ENCODE measurements around the gene PBX3. TPM values are rescaled to one million over a fixed set of nuclear protein-coding genes. Genes with fewer than 3 reads are reported as not detected.

The PBX3 gene
- total and polyA plus RNA-seq, 2 donors (not counting 1 experiment from before 2014, with no cell fraction given): 35.8 to 51.8 TPM

DNA sequence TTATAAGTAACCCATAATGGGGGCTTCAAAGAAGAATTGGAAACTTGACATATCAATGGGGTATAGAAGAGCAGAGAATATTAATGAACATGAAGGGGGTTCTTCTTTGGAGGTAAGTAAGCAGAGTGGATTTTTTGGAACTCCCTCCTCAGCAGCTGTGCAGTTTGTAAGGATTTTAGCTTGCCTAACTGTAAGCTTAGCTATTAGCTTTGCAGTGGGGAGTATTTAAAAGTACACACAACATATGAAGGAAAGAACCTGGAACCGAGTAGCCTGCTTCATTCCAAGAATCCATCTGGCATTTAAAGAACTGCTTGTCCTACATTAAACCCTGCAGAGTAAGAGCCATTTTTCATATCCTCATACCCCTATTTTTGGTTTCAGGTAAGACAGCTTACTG, 2.2 kb upstream of the PBX3 start:
- Histone ChIP-seq H2AFZ (ENCODE audit: low read length) (no peak overlapping the region), H3K36me3 (ENCODE audit: control insufficient read depth, insufficient read depth, low read length) (no peaks in the 10 kb centered on the region), H3K4me2 (ENCODE audit: extremely low read depth, insufficient read depth, low read length) (peak overlapping the region; percentile 93), H4K20me1 (ENCODE audit: control insufficient read depth, extremely low read depth, insufficient read depth, low read length) (no peaks in the 10 kb centered on the region), H3K9ac (ENCODE audit: insufficient read depth, low read length) (no peak overlapping the region), H3K27me3 (ENCODE audit: control insufficient read depth, insufficient read depth, low read length) (no peaks in the 10 kb centered on the region), H3K4me1 (ENCODE audit: control insufficient read depth, extremely low read depth, insufficient read depth, low read length) (peaks cover 6% of the 10 kb centered on the region), H3K27ac (ENCODE audit: insufficient read depth, low read length) (peak overlapping the region; percentile 85), H3K79me2 (ENCODE audit: control insufficient read depth, insufficient read depth, low read length) (peaks cover 26% of the 10 kb centered on the region), H3K9me3 (ENCODE audit: control insufficient read depth, insufficient read depth, low read depth, low read length) (no peaks in the 10 kb centered on the region), H3K4me3 (replicated peaks in 1 of 4; ENCODE audit: control extremely low read depth in 1 of 4, insufficient read depth in 1 of 4, low read depth in 3 of 4, low read length in 4 of 4) (peak overlapping the region in 1 of 4 experiments; percentile 71)
- peak in 1 of 2 donors; percentile 60 for DNase-seq (ENCODE audit: low read depth in 2 of 2)
- TF ChIP-seq EZH2 (IDR thresholded peaks at IDR 0.05; ENCODE audit: low read length, missing control alignments) (no peak), CTCF (conservative IDR thresholded peaks at IDR 0.05 in 1 of 2, IDR thresholded peaks at IDR 0.05 in 1 of 2; ENCODE audit: low read depth in 1 of 2, low read length in 2 of 2) (no peak)

GRCh38 chr9:125745682-125746016, 1.5 kb upstream of the PBX3 start:
- Histone ChIP-seq H3K4me3 (replicated peaks in 1 of 4; ENCODE audit: control extremely low read depth in 1 of 4, insufficient read depth in 1 of 4, low read depth in 3 of 4, low read length in 4 of 4) (peak overlapping the region; percentile 59 to 71 (median 63)), H3K9me3 (ENCODE audit: control insufficient read depth, insufficient read depth, low read depth, low read length) (no peaks in the 10 kb centered on the region), H3K9ac (ENCODE audit: insufficient read depth, low read length) (no peak overlapping the region), H3K4me1 (ENCODE audit: control insufficient read depth, extremely low read depth, insufficient read depth, low read length) (peaks cover 6% of the 10 kb centered on the region), H3K4me2 (ENCODE audit: extremely low read depth, insufficient read depth, low read length) (peak overlapping the region; percentile 93), H4K20me1 (ENCODE audit: control insufficient read depth, extremely low read depth, insufficient read depth, low read length) (no peaks in the 10 kb centered on the region), H3K27ac (ENCODE audit: insufficient read depth, low read length) (peak overlapping the region; percentile 85), H3K79me2 (ENCODE audit: control insufficient read depth, insufficient read depth, low read length) (peaks cover 33% of the 10 kb centered on the region), H2AFZ (ENCODE audit: low read length) (peak overlapping the region; percentile 19), H3K27me3 (ENCODE audit: control insufficient read depth, insufficient read depth, low read length) (no peaks in the 10 kb centered on the region), H3K36me3 (ENCODE audit: control insufficient read depth, insufficient read depth, low read length) (no peaks in the 10 kb centered on the region)
- no peak for DNase-seq (ENCODE audit: low read depth in 2 of 2)
- TF ChIP-seq CTCF (conservative IDR thresholded peaks at IDR 0.05 in 1 of 2, IDR thresholded peaks at IDR 0.05 in 1 of 2; ENCODE audit: low read depth in 1 of 2, low read length in 2 of 2) (no peak), EZH2 (IDR thresholded peaks at IDR 0.05; ENCODE audit: low read length, missing control alignments) (no peak)

DNA sequence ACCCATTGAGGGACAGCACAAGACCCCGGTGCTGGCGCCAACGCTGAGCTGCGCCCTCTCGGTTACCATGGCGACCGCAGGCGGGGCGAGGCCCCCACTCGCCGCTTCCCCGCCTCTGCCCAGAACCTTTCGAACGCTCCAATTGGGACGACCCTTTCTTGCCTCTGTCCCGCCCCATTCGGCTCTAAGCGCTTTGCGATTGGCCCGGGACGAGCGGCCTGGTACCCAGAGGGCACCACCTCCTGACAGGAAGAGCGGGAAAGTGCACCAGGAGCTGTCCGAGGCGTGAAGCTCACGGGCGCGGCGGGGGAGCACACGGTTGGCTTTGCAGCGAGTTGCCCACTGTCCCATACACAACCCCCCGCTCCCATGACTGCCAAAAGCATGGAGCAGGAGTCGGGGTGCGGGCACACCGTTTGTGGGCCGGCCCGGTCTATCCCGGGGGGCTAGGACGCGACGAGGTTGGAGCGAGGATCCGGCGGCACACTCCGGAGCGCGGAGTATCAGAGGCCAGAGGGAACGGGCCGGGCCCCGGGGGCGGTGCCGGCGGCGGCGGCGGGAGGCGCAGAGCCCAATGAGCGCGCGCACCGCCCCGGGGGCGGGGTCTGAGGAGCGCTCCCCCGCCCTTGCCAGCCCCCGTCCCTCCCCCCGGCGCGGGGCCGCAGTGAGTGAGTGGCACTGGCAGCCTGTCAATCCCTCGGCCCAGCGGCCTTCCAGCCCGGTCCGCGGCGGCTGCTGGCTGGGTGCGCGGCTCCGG, 978 bp upstream of the PBX3 start:
- H3K4me2 ChIP-seq (ENCODE audit: extremely low read depth, insufficient read depth, low read length): peak overlapping the region; percentile 93
- peak overlapping the region; percentile 79 for H2AFZ ChIP-seq (ENCODE audit: low read length)
- no peaks in the 10 kb centered on the region for H3K36me3 ChIP-seq (ENCODE audit: control insufficient read depth, insufficient read depth, low read length)
- H4K20me1 ChIP-seq (ENCODE audit: control insufficient read depth, extremely low read depth, insufficient read depth, low read length): no peaks in the 10 kb centered on the region
- peaks cover 37% of the 10 kb centered on the region for H3K79me2 ChIP-seq (ENCODE audit: control insufficient read depth, insufficient read depth, low read length)
- peak overlapping the region; percentile 54 for H3K9ac ChIP-seq (ENCODE audit: insufficient read depth, low read length)
- TF ChIP-seq EZH2 (IDR thresholded peaks at IDR 0.05; ENCODE audit: low read length, missing control alignments): no peak
- no peak for TF ChIP-seq CTCF (conservative IDR thresholded peaks at IDR 0.05 in 1 of 2, IDR thresholded peaks at IDR 0.05 in 1 of 2; ENCODE audit: low read depth in 1 of 2, low read length in 2 of 2)
- H3K4me1 ChIP-seq (ENCODE audit: control insufficient read depth, extremely low read depth, insufficient read depth, low read length): peaks cover 6% of the 10 kb centered on the region
- H3K27ac ChIP-seq (ENCODE audit: insufficient read depth, low read length): peak overlapping the region; percentile 85
- H3K4me3 ChIP-seq (replicated peaks in 1 of 4; ENCODE audit: control extremely low read depth in 1 of 4, insufficient read depth in 1 of 4, low read depth in 3 of 4, low read length in 4 of 4): peak overlapping the region; percentile 59 to 71 (median 63)
- peak; percentile 90 to 93 for DNase-seq (ENCODE audit: low read depth in 2 of 2)
- no peaks in the 10 kb centered on the region for H3K27me3 ChIP-seq (ENCODE audit: control insufficient read depth, insufficient read depth, low read length)
- no peaks in the 10 kb centered on the region for H3K9me3 ChIP-seq (ENCODE audit: control insufficient read depth, insufficient read depth, low read depth, low read length)
